ENCODE data around the gene SNAPC2. TPM values are rescaled to one million over a fixed set of nuclear protein-coding genes. Genes with fewer than 3 reads are reported as not detected.

The SNAPC2 gene
- total and polyA plus RNA-seq, 2 of the 13 experiments (the other 11 are each of a cell fraction or from before 2014, with no cell fraction given): 10.2 to 12.7 TPM

- Histone ChIP-seq H3K36me3 (replicated peaks in 1 of 2; ENCODE audit: control insufficient read depth in 1 of 2, insufficient read depth in 2 of 2, low read length in 2 of 2) (peaks cover 6 to 19% of the 10 kb centered on the region in 2 experiments; a peak in 4 of 5 replicates), H3K4me1 (ENCODE audit: insufficient read depth, low read length) (peaks cover 4% of the 10 kb centered on the region), H3K27ac (ENCODE audit: extremely low read length, insufficient read depth, low read length) (no peak within 1 kb of the TSS), H3K9me3 (ENCODE audit: low read length) (no peaks in the 10 kb centered on the region), H3K27me3 (ENCODE audit: control insufficient read depth in 1 of 2, insufficient read depth in 2 of 2, low read length in 2 of 2) (no peaks in the 10 kb centered on the region), H4K20me1 (ENCODE audit: insufficient read depth, low read length) (0 out of 2 replicates have a peak, but pooled peaks cover under 1% of the 10 kb centered on the region), H3K4me2 (ENCODE audit: low read depth, low read length) (peak within 1 kb of the TSS; percentile 57), H3K79me2 (ENCODE audit: insufficient read depth, low read length) (no peaks in the 10 kb centered on the region), H3K9ac (ENCODE audit: insufficient read depth, low read depth, low read length) (no peak within 1 kb of the TSS), H2AFZ (ENCODE audit: low read length) (no peak within 1 kb of the TSS), H3K4me3 (replicated peaks in 1 of 3; ENCODE audit: insufficient read depth in 1 of 3, low read depth in 2 of 3, low read length in 3 of 3) (peak within 1 kb of the TSS in 1 of 3 experiments; percentile 55; a peak in 1 of 6 replicates)
- intact Hi-C loops (cut with micrococcal nuclease; ENCODE audit: unreplicated experiment) (no loop called here), in situ Hi-C loops (cut with HindIII; ENCODE audit: extremely low pct_ligation_motif_present, low pct_unique_long_range_greater_than_20kb) (no loop called here)
- no peak for FAIRE-seq
- DNase-seq (ENCODE audit: low spot score): no peak
- peak; percentile 7; the same call in 2 of the 3 replicates for ATAC-seq
- BruUV-seq (replicated peaks): no TSS peak
- 89% methylated on average over 13 of the region's 65 CpGs for WGBS (ENCODE audit: low lambda C conversion rate)
- CTCF ChIA-PET (ENCODE audit: low intra/inter-chr PET ratio, low total read pairs): interaction anchor here (2.7 kb wide), 1 partner anchor 73 kb away, joined by 28 read pairs; no protein-coding TSS in a partner anchor
- POLR2A ChIA-PET: no interaction called here
- TF ChIP-seq MED1 (CRISPR knock-in tag; IDR thresholded peaks at IDR 0.05) (no peak), KDM2A (CRISPR knock-in tag; IDR thresholded peaks at IDR 0.05; ENCODE audit: borderline replicate concordance, low read depth) (peak; percentile 55; the same call in 1 of the 2 replicates), ZFP91 (CRISPR knock-in tag; IDR thresholded peaks at IDR 0.05; ENCODE audit: borderline replicate concordance) (0 out of 2 replicates have a peak, but pooled peaks have one; percentile 28), IKZF1 (IDR thresholded peaks at IDR 0.05) (no peak), RBFOX2 (IDR thresholded peaks at IDR 0.05; ENCODE audit: low read depth, low read length) (peak; percentile 29; the same call in 1 of the 2 replicates), ZNF790 (CRISPR knock-in tag; IDR thresholded peaks at IDR 0.05; ENCODE audit: borderline replicate concordance) (no peak), POLR2G (IDR thresholded peaks at IDR 0.05; ENCODE audit: low read depth, low read length) (peak; percentile 50; the same call in 1 of the 2 replicates), POLR2A (IDR thresholded peaks at IDR 0.05; ENCODE audit: insufficient read depth in 1 of 2, low read depth in 2 of 2, low read length in 2 of 2) (peak in 1 of 2 experiments; percentile 15; a peak in 1 of 4 replicates), RAD21 (CRISPR knock-in tag; IDR thresholded peaks at IDR 0.05) (0 out of 2 replicates have a peak, but pooled peaks have one; percentile 20), ZSCAN31 (CRISPR knock-in tag; IDR thresholded peaks at IDR 0.05; ENCODE audit: low read depth) (no peak), ZNF589 (CRISPR knock-in tag; conservative IDR thresholded peaks at IDR 0.05) (no peak), ZNF800 (CRISPR knock-in tag; IDR thresholded peaks at IDR 0.05) (no peak), RBM22 (optimal IDR thresholded peaks at IDR 0.05; ENCODE audit: low read length) (peak; percentile 69), DNMT3B (CRISPR knock-in tag; conservative IDR thresholded peaks at IDR 0.05) (no peak), TEF (CRISPR knock-in tag; IDR thresholded peaks at IDR 0.05) (no peak), ZKSCAN1 (IDR thresholded peaks at IDR 0.05; ENCODE audit: low read length) (no peak), CC2D1A (CRISPR knock-in tag; IDR thresholded peaks at IDR 0.05) (no peak), HNRNPH1 (optimal IDR thresholded peaks at IDR 0.05; ENCODE audit: low read depth, low read length) (no peak)
- TF ChIP-seq, protein P1, sequence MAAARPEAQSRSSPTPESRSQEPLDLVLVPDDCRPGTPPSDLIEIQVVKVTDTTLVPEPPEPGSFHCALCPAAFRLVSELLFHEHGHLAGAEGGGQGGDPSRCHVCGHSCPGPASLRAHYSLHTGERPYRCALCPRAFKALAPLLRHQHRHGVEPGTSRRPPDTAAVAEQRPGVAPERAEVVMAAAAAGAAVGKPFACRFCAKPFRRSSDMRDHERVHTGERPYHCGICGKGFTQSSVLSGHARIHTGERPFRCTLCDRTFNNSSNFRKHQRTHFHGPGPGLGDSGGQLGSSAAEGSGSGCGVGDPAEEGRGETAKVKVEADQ (CRISPR knock-in tag; IDR thresholded peaks at IDR 0.05; ENCODE audit: borderline replicate concordance): no peak
- TF ChIP-seq, protein P2, sequence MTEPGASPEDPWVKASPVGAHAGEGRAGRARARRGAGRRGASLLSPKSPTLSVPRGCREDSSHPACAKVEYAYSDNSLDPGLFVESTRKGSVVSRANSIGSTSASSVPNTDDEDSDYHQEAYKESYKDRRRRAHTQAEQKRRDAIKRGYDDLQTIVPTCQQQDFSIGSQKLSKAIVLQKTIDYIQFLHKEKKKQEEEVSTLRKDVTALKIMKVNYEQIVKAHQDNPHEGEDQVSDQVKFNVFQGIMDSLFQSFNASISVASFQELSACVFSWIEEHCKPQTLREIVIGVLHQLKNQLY (CRISPR knock-in tag; IDR thresholded peaks at IDR 0.05): no peak
These were observed 6.0 kb downstream of the SNAPC2 start, which contains the start of gene CTXN1 for GRCh38 chr19:7926021-7926726. CTXN1 (minus strand) TSS chr19:7926135; CDS start chr19:7925538, 597 bp downstream.
